Heart right ventricle (tissue), 16 donors: Measurements from ENCODE around the gene NPHP4. TPM values are rescaled to one million over a fixed set of nuclear protein-coding genes. Genes with fewer than 3 reads are reported as not detected.

Source experiments
- ATAC-seq, 8 donors: fragments of 200-7000 bp; cut with Tn5 transposase; one replicate each; pipeline ENCODE4 v1.9.1; 2020; ENCODE audit warnings: mild to moderate bottlenecking in 8 of 8, moderate library complexity in 8 of 8, moderate number of reproducible peaks in 1 of 8
- DNase-seq, 2 donors: peaks; one replicate each; pipeline ENCODE4 v3.0.0-alpha.2; 2020
- H3K27ac ChIP-seq, 10 donors: fragments of 200-600 bp; sonication (generic) in 2 of 10; one replicate each; pipeline versions ENCODE4 v1.5.0 to v1.8.0; 2020 to 2022; ENCODE audit warnings: mild to moderate bottlenecking in 3 of 10
- H3K27me3 ChIP-seq, 7 donors: fragments of 200-600 bp; one replicate each; pipeline ENCODE4 v1.8.0; 2021 to 2022; ENCODE audit warnings: mild to moderate bottlenecking in 2 of 7
- H3K36me3 ChIP-seq, 9 donors: fragments of 200-600 bp; sonication (generic) in 1 of 9; one replicate each; pipeline versions ENCODE4 v1.5.0 to v1.8.0; 2020 to 2022; ENCODE audit warnings: mild to moderate bottlenecking in 2 of 9
- H3K4me1 ChIP-seq, 9 donors: fragments of 200-600 bp; sonication (generic) in 1 of 9; one replicate each; pipeline versions ENCODE4 v1.5.0 to v1.8.0; 2020 to 2022; ENCODE audit warnings: mild to moderate bottlenecking in 4 of 9
- H3K4me3 ChIP-seq, 10 donors: fragments of 200-600 bp; sonication (generic) in 2 of 10; one replicate each; pipeline versions ENCODE4 v1.5.0 to v1.8.0; 2020 to 2022; ENCODE audit warnings: mild to moderate bottlenecking in 7 of 10, moderate library complexity in 2 of 10
- H3K9me3 ChIP-seq, 11 donors: fragments of 200-600 bp in 10 of 11; sonication (generic) in 2 of 11; one replicate each; pipeline versions ENCODE4 v1.5.0 to v1.8.0; 2013 to 2022; ENCODE audit warnings: mild to moderate bottlenecking in 2 of 11, control low read depth in 1 of 11, moderate library complexity in 1 of 11
- CTCF ChIP-seq, 9 donors: fragments of 200-600 bp; sonication (generic) in 2 of 9; IDR thresholded peaks; one replicate each; pipeline versions ENCODE4 v1.5.0 to v1.8.0; 2021 to 2022; ENCODE audit warnings: antibody characterized with exemption in 9 of 9, mild to moderate bottlenecking in 5 of 9, moderate library complexity in 1 of 9
- WGBS, 2 donors: extraction: QIAGEN DNeasy Blood & Tissue Kit; methylation state at CpG; one replicate each; pipeline ENCODE4 v1.1.7; 2013; ENCODE audit warnings: inconsistent platforms in 1 of 2; 5-methylcytosine and 5-hydroxymethylcytosine counted together
- intact Hi-C, 10 donors: fragments of 100-400 bp; cut with DNase I; formaldehyde crosslinking; loops; one replicate each; pipeline versions ENCODE4 v1.11.1 to v1.14.2; 2022
- polyA plus RNA-seq, 2 donors: library from polyadenylated mRNA; stranded (reverse); fragments of 200-250 nt; gene quantifications; one replicate each; pipeline ENCODE4 v1.2.3, GENCODE V29; 2013
- total RNA-seq, 10 donors: library from RNA; stranded (reverse); fragmentation: NEBNext Ultra II Directional in 3 of 10; extraction: Animal tissue kit (Norgen Biotek cat#: 25700) in 3 of 10; gene quantifications; one replicate each; pipeline versions ENCODE4 v1.2.1 to v1.2.4, GENCODE V29; 2021 to 2023
- donor health status: Arrhythmogenic right ventricular cardiomyopathy.
- donor health status: ischemic (EF 13 %, LVEDD 7.1; RV severe dilation, severe dysfunction).
- donor health status: healthy with polysubstance abuse.
- donor health status: DM: no; HTN: yes; CAD: no.
- donor health status: DM: no; HTN: no; CAD: no.
- donor health status: ischemic (EF 25% LVEDD 6.9; RV normal size, moderate dysfunction).
- donor health status: ischemic (EF 25% LVEDD 5.7; RV mildly dilated, moderate dysfunction).
- donor health status: healthy.
- donor health status: DM: yes; HTN: yes; CAD: no.
- donor health status: Ischemic cardiomyopathy.
- donor health status: ischemic (EF 35%, LVEDD 5.7; RV mildly dilated, moderate dysfunction).
- donor health status: nonischemic (EF 11% LVEDD 7.7; RV severe dilation, severe dysfunction).
- donor health status: DM: yes; HTN: yes; CAD: no.
- donor health status: PGD.
- donor health status: ischemic (EF 29% LVEDD 5.4; RV normal size, mild dysfunction).
- donor health status: nonischemic (EF 23%, LVEDD 6.1; RV moderate dilation, normal function).

NPHP4 gene
- total and polyA plus RNA-seq, 12 donors = 2.4 to 5.7 (median 3.3) TPM

GRCh38 chr1:6010554-6010953 lies 18.3 kb upstream of the NPHP4 start:
- Histone ChIP-seq H3K27me3 (no peaks in the 10 kb centered on the region), H3K27ac (no peak overlapping the region), H3K4me3 (no peak overlapping the region), H3K36me3 (no peaks in the 10 kb centered on the region), H3K9me3 (no peaks in the 10 kb centered on the region), H3K4me1 (peaks cover 4 to 42% (median 22%) of the 10 kb centered on the region in 9 donors)
- no peak for TF ChIP-seq CTCF (IDR thresholded peaks at IDR 0.05)
- DNase-seq (no peak), ATAC-seq (no peak)
- 79 to 85% methylated on average over 10 of the region's 10 CpGs for WGBS, 2 donors
- intact Hi-C loops = no loop called here

GRCh38 chr1:6009120-6010040 lies 17.2 kb upstream of the NPHP4 start:
- no peak for DNase-seq
- no peak overlapping the region for H3K4me3 ChIP-seq
- no peaks in the 10 kb centered on the region for H3K27me3 ChIP-seq
- H3K36me3 ChIP-seq = no peaks in the 10 kb centered on the region
- peaks cover 4 to 31% (median 13%) of the 10 kb centered on the region in 9 donors for H3K4me1 ChIP-seq
- no peak overlapping the region for H3K27ac ChIP-seq
- H3K9me3 ChIP-seq = no peaks in the 10 kb centered on the region
- TF ChIP-seq CTCF (IDR thresholded peaks at IDR 0.05) = no peak
- ATAC-seq = no peak
- 79 to 84% methylated on average over 23 of the region's 23 CpGs for WGBS, 2 donors
- intact Hi-C loops = no loop called here

GRCh38 chr1:6008696-6009095 lies 16.5 kb upstream of the NPHP4 start:
- no peaks in the 10 kb centered on the region for H3K27me3 ChIP-seq
- no peak for TF ChIP-seq CTCF (IDR thresholded peaks at IDR 0.05)
- intact Hi-C loops = no loop called here
- H3K4me3 ChIP-seq = no peak overlapping the region
- no peaks in the 10 kb centered on the region for H3K36me3 ChIP-seq
- DNase-seq (no peak), ATAC-seq (no peak)
- 74 to 78% methylated on average over 6 of the region's 6 CpGs for WGBS, 2 donors
- peaks cover 4 to 24% (median 12%) of the 10 kb centered on the region in 9 donors for H3K4me1 ChIP-seq
- no peak overlapping the region for H3K27ac ChIP-seq
- H3K9me3 ChIP-seq = no peaks in the 10 kb centered on the region

- no peaks in the 10 kb centered on the region for H3K9me3 ChIP-seq
- no peaks in the 10 kb centered on the region for H3K36me3 ChIP-seq
- intact Hi-C loops = no loop called here
- H3K27me3 ChIP-seq = no peaks in the 10 kb centered on the region
- no peak for TF ChIP-seq CTCF (IDR thresholded peaks at IDR 0.05)
- H3K4me1 ChIP-seq = peaks cover 0 to 21% (median 12%) of the 10 kb centered on the region in 9 donors
- no peak overlapping the region for H3K4me3 ChIP-seq
- ATAC-seq (no peak), DNase-seq (no peak)
- WGBS, 2 donors = 91 to 96% methylated on average over 11 of the region's 11 CpGs
- no peak overlapping the region for H3K27ac ChIP-seq
Measured at GRCh38 chr1:6008084-6008415, 15.8 kb upstream of the NPHP4 start.
